Measurements from ENCODE around the gene GABRB1.

DNA sequence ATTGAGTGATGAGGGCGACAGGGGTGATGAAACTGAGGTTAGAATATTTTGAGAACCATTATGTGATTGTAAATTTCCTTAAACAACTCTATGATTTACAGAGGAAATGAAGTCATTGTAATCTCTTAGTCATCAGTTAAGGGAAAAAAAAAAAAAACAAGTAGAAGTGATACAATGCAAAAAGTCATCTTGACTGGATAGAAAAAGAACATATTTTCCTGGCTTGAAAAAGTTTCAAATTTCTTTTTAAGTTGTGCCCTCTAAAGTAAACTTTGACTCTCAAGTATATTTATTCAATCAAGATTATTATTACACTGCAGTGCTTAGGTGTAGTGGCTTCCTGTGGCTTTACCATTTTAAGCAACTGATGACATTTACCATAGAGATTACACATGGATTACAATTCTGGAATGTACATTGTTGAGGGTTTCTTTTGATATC lies 40.6 kb downstream of the GABRB1 start:
- TF ChIP-seq ZC3H10 (CRISPR knock-in tag; IDR thresholded peaks at IDR 0.05), result no peak
- TF ChIP-seq ZNF70 (CRISPR knock-in tag; IDR thresholded peaks at IDR 0.05), result no peak

Measured in SK-N-SH treated with all-trans-retinoic acid at 6 μM for 48 hours (cell line).